HFF-Myc (cell line): Measurements from ENCODE around the gene CLK4.

ENCODE experiments used
- DNase-seq: peaks from one replicate; pipeline ENCODE4 v3.0.0-alpha.2; 2011; ENCODE audit warnings: low read depth; ENCODE audit errors: extremely low read depth
- H3K4me3 ChIP-seq: replicated peaks from 2 replicates; pipeline ENCODE4 v1.5.1; 2011; ENCODE audit warnings: low read depth, mild to moderate bottlenecking, control low read depth, low read length
- CTCF ChIP-seq: IDR thresholded peaks from 2 replicates; pipeline ENCODE4 v1.5.1; 2012; ENCODE audit warnings: mild to moderate bottlenecking, low read depth, low read length, control low read depth; ENCODE audit errors: missing control alignments

CLK4 gene

GRCh38 chr5:178625679-178626483, 969 bp downstream of the CLK4 start:
- no peak for DNase-seq
- peak overlapping the region; percentile 80 for H3K4me3 ChIP-seq
- TF ChIP-seq CTCF, result no peak

- no peak for TF ChIP-seq CTCF
- peak overlapping the region; percentile 80 for H3K4me3 ChIP-seq
- no peak for DNase-seq
Measured at GRCh38 chr5:178624631-178625546, 2.0 kb downstream of the CLK4 start.

GRCh38 chr5:178622679-178623247, 4.1 kb downstream of the CLK4 start:
- H3K4me3 ChIP-seq, result no peak overlapping the region
- no peak for DNase-seq
- TF ChIP-seq CTCF, result no peak

- H3K4me3 ChIP-seq, result no peak overlapping the region
- TF ChIP-seq CTCF, result no peak
Measured at GRCh38 chr5:178619390-178619789, 7.5 kb downstream of the CLK4 start.

GRCh38 chr5:178612299-178612698, 14.6 kb downstream of the CLK4 start:
- no peak for DNase-seq
- no peak for TF ChIP-seq CTCF
- H3K4me3 ChIP-seq, result no peak overlapping the region

More at GRCh38 chr5:178619390-178619789, 7.5 kb downstream of the CLK4 start:
- no peak for DNase-seq

- TF ChIP-seq CTCF, result no peak
- no peak for DNase-seq
Measured at GRCh38 chr5:178606269-178606668, 20.6 kb downstream of the CLK4 start.

More at GRCh38 chr5:178606269-178606668, 20.6 kb downstream of the CLK4 start:
- H3K4me3 ChIP-seq, result no peak overlapping the region
